A549 (cell line): ENCODE data around the gene INF2.

Experiments
- CEBPB ChIP-seq, 2 experiments: fragments of >200 bp in 1 of 2; sonication (Bioruptor Twin) in 1 of 2; formaldehyde crosslinking in 1 of 2; IDR thresholded peaks; 2 replicates each; pipeline ENCODE4 v1.6.1; 2012 to 2016
- CTCF ChIP-seq: fragments of >200 bp; sonication (Bioruptor Twin); formaldehyde crosslinking; IDR thresholded peaks from 3 replicates; pipeline ENCODE4 v1.5.1; 2016
- HDAC2 ChIP-seq: fragments of 200-600 bp; sonication (generic); IDR thresholded peaks from 2 replicates; pipeline ENCODE4 v1.6.1; 2016
- JUN ChIP-seq, 2 experiments: fragments of >200 bp; sonication (Bioruptor Twin); formaldehyde crosslinking; IDR thresholded peaks; 2 replicates in 1 of 2; 3 replicates in 1 of 2; pipeline ENCODE4 v1.6.1; 2016 to 2017
- KDM1A ChIP-seq: fragments of 200-600 bp; sonication (generic); IDR thresholded peaks from 2 replicates; pipeline ENCODE4 v1.6.1; 2016; ENCODE audit warnings: low read depth, mild to moderate bottlenecking
- POLR2A ChIP-seq: IDR thresholded peaks from 2 replicates; pipeline ENCODE4 v1.6.1; 2012; ENCODE audit warnings: mild to moderate bottlenecking, low read length
- REST ChIP-seq: fragments of 200-600 bp; sonication (generic); IDR thresholded peaks from 2 replicates; pipeline ENCODE4 v1.6.1; 2016; ENCODE audit warnings: antibody characterized with exemption, mild to moderate bottlenecking, moderate library complexity
- RNF2 ChIP-seq: fragments of 200-600 bp; sonication (generic); IDR thresholded peaks from 2 replicates; pipeline ENCODE4 v1.6.1; 2016; ENCODE audit warnings: low read depth, mild to moderate bottlenecking, antibody characterized with exemption, moderate library complexity, borderline replicate concordance
- ZFP36 ChIP-seq: fragments of 450-650 bp; IDR thresholded peaks from 2 replicates; pipeline ENCODE4 v1.6.1; 2014; ENCODE audit warnings: borderline replicate concordance; ENCODE audit not compliant: partially characterized antibody

GRCh38 chr14:104745431-104745830, 56.0 kb downstream of the INF2 start:
- TF ChIP-seq CEBPB (IDR thresholded peaks at IDR 0.05) = no peak
- no peak for TF ChIP-seq CTCF
- no peak for TF ChIP-seq JUN (IDR thresholded peaks at IDR 0.05)
- TF ChIP-seq ZFP36 = no peak
- no peak for TF ChIP-seq POLR2A
- no peak for TF ChIP-seq REST
- TF ChIP-seq HDAC2 = no peak
- TF ChIP-seq RNF2 = no peak
- no peak for TF ChIP-seq KDM1A
